OCI-LY7 (cell line): Measurements from ENCODE around the gene AP1S1.

Experiments used
- CTCF ChIP-seq: fragments of 200-600 bp; sonication (generic); conservative IDR thresholded peaks from 2 replicates; pipeline ENCODE4 v1.5.1; 2014; ENCODE audit warnings: mild to moderate bottlenecking, antibody characterized with exemption, low read length, moderate library complexity, mixed read lengths
- EZH2phosphoT487 ChIP-seq: fragments of 200-600 bp; sonication (generic); IDR thresholded peaks from 2 replicates; pipeline ENCODE4 v1.6.1; 2018; ENCODE audit warnings: low read depth, borderline replicate concordance, mild to moderate bottlenecking, mixed run types, antibody characterized with exemption, low read length, moderate library complexity, mixed read lengths

GRCh38 chr7:101166909-101167644, 12.8 kb downstream of the AP1S1 start:
- TF ChIP-seq CTCF (no peak), EZH2phosphoT487 (no peak)
